HepG2 (cell line): ENCODE measurements around the gene CDC42BPG. TPM values are rescaled to one million over a fixed set of nuclear protein-coding genes. Genes with fewer than 3 reads are reported as not detected.

ENCODE experiments used
- ATAC-seq: fragments of 200-7000 bp; cut with Tn5 transposase; 3 replicates; pipeline ENCODE4 v1.9.1; 2020; ENCODE audit warnings: mild to moderate bottlenecking, moderate library complexity
- BruUV-seq: library from RNA; stranded (reverse); fragments of 400-500 nt; replicated peaks from 2 replicates; lab custom pipeline; 2021; lab: Mats Ljungman, UMichigan
- CTCF ChIA-PET: fragments of 300-600 bp; formaldehyde crosslinking; extraction: SDS; loops from one replicate; lab custom pipeline; 2021; ENCODE audit warnings: low total read pairs, inconsistent platforms, low intra/inter-chr PET ratio; lab: Yijun Ruan, JAX
- POLR2A ChIA-PET: fragments of 350-600 bp; sonication (Branson Sonifier 250); formaldehyde crosslinking; loops from one replicate; lab custom pipeline; 2020; ENCODE audit warnings: antibody characterized with exemption, inconsistent platforms; lab: Yijun Ruan, JAX
- DNase-seq: peaks from one replicate; pipeline ENCODE4 v3.0.0-alpha.2; 2015; ENCODE audit warnings: low spot score
- FAIRE-seq: peaks from 3 replicates; lab custom pipeline; 2011; peaks lifted over from hg19 to GRCh38; lab: Jason Lieb, UNC
- H2AFZ ChIP-seq: one replicate; pipeline ENCODE4 v1.6.1; 2011; ENCODE audit warnings: low read length, inconsistent platforms
- H3K27ac ChIP-seq: fragments of 300-600 bp; 3 replicates; pipeline ENCODE4 v1.8.0; 2011; ENCODE audit warnings: mixed run types, mild to moderate bottlenecking, mixed read lengths, low read length, inconsistent platforms; ENCODE audit not compliant: insufficient read depth; ENCODE audit errors: extremely low read length
- H3K27me3 ChIP-seq, 2 experiments: fragments of 200-600 bp in 1 of 2; 2 replicates in 1 of 2; 3 replicates in 1 of 2; pipeline versions ENCODE4 v1.6.0 to v1.8.0; 2011; ENCODE audit warnings: low read length in 2 of 2, mild to moderate bottlenecking in 2 of 2, moderate library complexity in 2 of 2, inconsistent platforms in 1 of 2; ENCODE audit not compliant: insufficient read depth in 2 of 2, control insufficient read depth in 1 of 2
- H3K36me3 ChIP-seq, 2 experiments: fragments of 200-600 bp in 1 of 2; replicated peaks in 1 of 2; 2 replicates in 1 of 2; 3 replicates in 1 of 2; pipeline versions ENCODE4 v1.5.1 to v1.8.0; 2011; ENCODE audit warnings: low read length in 2 of 2, inconsistent platforms in 1 of 2; ENCODE audit not compliant: insufficient read depth in 2 of 2, control insufficient read depth in 1 of 2
- H3K4me1 ChIP-seq: 2 replicates; pipeline ENCODE4 v1.5.1; 2012; ENCODE audit warnings: low read length, inconsistent platforms; ENCODE audit not compliant: insufficient read depth
- H3K4me2 ChIP-seq: 2 replicates; pipeline ENCODE4 v1.6.0; 2011; ENCODE audit warnings: low read depth, low read length, inconsistent platforms
- H3K4me3 ChIP-seq, 3 experiments: fragments of 200-600 bp in 1 of 3; sonication (generic), shearing (Covaris generic) in 1 of 3; replicated peaks in 1 of 3; 2 replicates each; pipeline ENCODE4 v1.5.1; 2011 to 2016; ENCODE audit warnings: low read length in 3 of 3, inconsistent platforms in 2 of 3, low read depth in 2 of 3, mild to moderate bottlenecking in 2 of 3, control low read depth in 1 of 3, mixed read lengths in 1 of 3; ENCODE audit not compliant: insufficient read depth in 1 of 3
- H3K79me2 ChIP-seq: one replicate; pipeline ENCODE4 v1.6.1; 2011; ENCODE audit warnings: low read length, inconsistent platforms; ENCODE audit not compliant: insufficient read depth
- H3K9ac ChIP-seq: 2 replicates; pipeline ENCODE4 v1.6.0; 2011; ENCODE audit warnings: mild to moderate bottlenecking, low read depth, low read length, inconsistent platforms; ENCODE audit not compliant: insufficient read depth
- H3K9me3 ChIP-seq: 2 replicates; pipeline ENCODE4 v1.5.1; 2012; ENCODE audit warnings: mild to moderate bottlenecking, low read length
- H4K20me1 ChIP-seq: 2 replicates; pipeline ENCODE4 v1.6.0; 2011; ENCODE audit warnings: inconsistent platforms, mild to moderate bottlenecking, low read length, moderate library complexity; ENCODE audit not compliant: insufficient read depth
- NFATC3 ChIP-seq: sonication (generic); formaldehyde crosslinking; IDR thresholded peaks from 2 replicates; pipeline ENCODE4 v1.5.1; 2020; ENCODE audit warnings: mild to moderate bottlenecking, missing genetic modification reagents
- NFE2 ChIP-seq: sonication (generic); formaldehyde crosslinking; IDR thresholded peaks from 2 replicates; pipeline ENCODE4 v1.4.0; 2020; ENCODE audit warnings: missing genetic modification reagents
- RAD21 ChIP-seq: fragments of 450-650 bp; formaldehyde crosslinking; IDR thresholded peaks from 2 replicates; pipeline ENCODE4 v1.5.0; 2020; ENCODE audit warnings: mild to moderate bottlenecking
- SP2 ChIP-seq: sonication (generic); formaldehyde crosslinking; IDR thresholded peaks from 2 replicates; pipeline ENCODE4 v1.5.1; 2020; ENCODE audit warnings: mild to moderate bottlenecking, missing genetic modification reagents
- STAG1 ChIP-seq: sonication (generic); formaldehyde crosslinking; IDR thresholded peaks from 2 replicates; pipeline ENCODE4 v1.4.0; 2020; ENCODE audit warnings: missing genetic modification reagents
- U2AF2 ChIP-seq: fragments of 200-400 bp; formaldehyde crosslinking; IDR thresholded peaks from 2 replicates; pipeline ENCODE4 v1.6.1; 2017; ENCODE audit warnings: low read depth, mild to moderate bottlenecking, low read length
- ZNF17 ChIP-seq: sonication (generic); formaldehyde crosslinking; IDR thresholded peaks from 2 replicates; pipeline ENCODE4 v1.5.0; 2020; ENCODE audit warnings: mild to moderate bottlenecking, missing genetic modification reagents
- ZNF333 ChIP-seq: sonication (generic); formaldehyde crosslinking; IDR thresholded peaks from 2 replicates; pipeline ENCODE4 v1.4.0; 2020; ENCODE audit warnings: mild to moderate bottlenecking, missing genetic modification reagents, borderline replicate concordance
- ZNF614 ChIP-seq: IDR thresholded peaks from 2 replicates; pipeline ENCODE4 v1.6.1; 2018; ENCODE audit warnings: missing biosample characterization, missing genetic modification reagents, inconsistent platforms, borderline replicate concordance
- ZNF713 ChIP-seq: sonication (generic); formaldehyde crosslinking; IDR thresholded peaks from 2 replicates; pipeline ENCODE4 v1.4.0; 2020; ENCODE audit warnings: mild to moderate bottlenecking, missing genetic modification reagents
- WGBS: methylation state at CpG from one replicate; pipeline ENCODE4 v1.1.6; 2017; ENCODE audit warnings: low lambda C conversion rate; 5-methylcytosine and 5-hydroxymethylcytosine counted together
- in situ Hi-C: cut with HindIII; loops from 2 replicates; pipeline ENCODE4 v1.10.0; 2017; ENCODE audit warnings: low pct_unique_long_range_greater_than_20kb; ENCODE audit not compliant: extremely low pct_ligation_motif_present
- intact Hi-C: fragments of 100-400 bp; cut with micrococcal nuclease; formaldehyde crosslinking; loops from one replicate; pipeline ENCODE4 v1.10.0; 2022; ENCODE audit not compliant: unreplicated experiment
- polyA plus RNA-seq, 8 experiments: library from polyadenylated mRNA; depleted of rRNA in 3 of 8; stranded (reverse) in 7 of 8; unstranded in 1 of 8; fragments of >200 nt; fragmentation: Illumina TruSeq in 4 of 8; extraction: Trizol in 4 of 8; gene quantifications; 2 replicates each; pipeline versions ENCODE4 v1.2.1 to v1.2.3, GENCODE V29; 2011 to 2016; ENCODE audit warnings: low read depth in 4 of 8, missing spikeins in 1 of 8, mixed read lengths in 1 of 8; ENCODE audit not compliant: insufficient read depth in 1 of 8
- total RNA-seq, 5 experiments: library from RNA; depleted of rRNA; stranded (reverse); fragments of >200 nt; fragmentation: Illumina TruSeq; extraction: Trizol; gene quantifications; 2 replicates each; pipeline ENCODE4 v1.2.3, GENCODE V29; 2016; ENCODE audit warnings: low read depth in 1 of 5
- TF ChIP-seq, protein P1 (sequence below): sonication (generic); formaldehyde crosslinking; IDR thresholded peaks from 2 replicates; pipeline ENCODE4 v1.5.0; 2020; ENCODE audit warnings: mild to moderate bottlenecking, low read depth, missing genetic modification reagents, borderline replicate concordance
- TF ChIP-seq, protein P2 (sequence below): sonication (generic); formaldehyde crosslinking; IDR thresholded peaks from 2 replicates; pipeline ENCODE4 v1.4.0; 2020; ENCODE audit warnings: missing genetic modification reagents
- TF ChIP-seq, protein P3 (sequence below): IDR thresholded peaks from 2 replicates; pipeline ENCODE4 v1.6.1; 2016; ENCODE audit warnings: missing genetic modification reagents, missing compliant biosample characterization

Gene CDC42BPG
- total and polyA plus RNA-seq, 2 of the 13 experiments (the other 11 are each of a cell fraction or from before 2014, with no cell fraction given), result 0.55 to 1.4 TPM

DNA sequence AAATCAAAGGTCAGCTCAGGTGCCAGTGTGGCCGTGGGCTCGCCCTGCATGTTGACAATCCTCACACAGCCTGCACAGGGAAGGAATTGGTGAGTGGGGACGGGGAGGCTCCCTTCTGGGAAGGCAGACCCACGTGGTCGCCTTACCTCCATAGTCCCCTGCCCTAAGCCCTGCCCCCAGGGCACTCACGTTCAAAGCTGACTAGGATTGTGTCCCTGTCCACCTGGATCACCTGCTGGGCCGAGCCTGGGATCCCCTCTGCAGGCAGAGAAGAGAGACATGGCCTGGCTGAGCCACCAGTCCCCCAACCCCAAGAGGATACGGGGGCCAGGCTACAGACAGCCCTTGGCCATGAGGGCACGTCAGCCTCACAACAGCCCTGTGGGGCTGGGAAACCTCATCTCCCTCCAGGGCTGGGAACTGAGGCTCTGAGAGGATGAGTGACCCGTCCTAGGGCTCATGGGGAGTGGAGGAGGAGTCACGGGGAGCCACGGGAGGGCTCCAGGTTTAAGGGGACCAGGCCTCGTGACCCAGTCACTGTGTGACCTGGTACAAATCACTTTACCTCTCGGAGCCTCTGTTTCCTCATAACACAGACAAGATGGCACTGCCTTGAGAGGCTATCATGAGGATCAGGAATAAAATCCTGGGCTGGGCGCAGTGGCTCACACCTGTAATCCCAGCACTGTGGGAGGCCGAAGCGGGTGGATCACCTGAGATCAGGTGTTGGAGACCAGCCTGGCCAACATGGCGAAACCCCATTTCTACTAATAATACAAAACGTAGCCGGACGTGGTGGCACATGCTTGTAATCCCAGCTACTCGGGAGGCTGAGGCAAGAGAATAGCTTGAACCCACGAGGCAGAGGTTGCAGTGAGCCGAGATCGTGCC, 54.0 kb downstream of the CDC42BPG start (continued):
- TF ChIP-seq ZNF614 (CRISPR knock-in tag), result no peak
- TF ChIP-seq, protein P1, sequence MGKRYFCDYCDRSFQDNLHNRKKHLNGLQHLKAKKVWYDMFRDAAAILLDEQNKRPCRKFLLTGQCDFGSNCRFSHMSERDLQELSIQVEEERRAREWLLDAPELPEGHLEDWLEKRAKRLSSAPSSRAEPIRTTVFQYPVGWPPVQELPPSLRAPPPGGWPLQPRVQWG (CRISPR knock-in tag), result no peak

DNA sequence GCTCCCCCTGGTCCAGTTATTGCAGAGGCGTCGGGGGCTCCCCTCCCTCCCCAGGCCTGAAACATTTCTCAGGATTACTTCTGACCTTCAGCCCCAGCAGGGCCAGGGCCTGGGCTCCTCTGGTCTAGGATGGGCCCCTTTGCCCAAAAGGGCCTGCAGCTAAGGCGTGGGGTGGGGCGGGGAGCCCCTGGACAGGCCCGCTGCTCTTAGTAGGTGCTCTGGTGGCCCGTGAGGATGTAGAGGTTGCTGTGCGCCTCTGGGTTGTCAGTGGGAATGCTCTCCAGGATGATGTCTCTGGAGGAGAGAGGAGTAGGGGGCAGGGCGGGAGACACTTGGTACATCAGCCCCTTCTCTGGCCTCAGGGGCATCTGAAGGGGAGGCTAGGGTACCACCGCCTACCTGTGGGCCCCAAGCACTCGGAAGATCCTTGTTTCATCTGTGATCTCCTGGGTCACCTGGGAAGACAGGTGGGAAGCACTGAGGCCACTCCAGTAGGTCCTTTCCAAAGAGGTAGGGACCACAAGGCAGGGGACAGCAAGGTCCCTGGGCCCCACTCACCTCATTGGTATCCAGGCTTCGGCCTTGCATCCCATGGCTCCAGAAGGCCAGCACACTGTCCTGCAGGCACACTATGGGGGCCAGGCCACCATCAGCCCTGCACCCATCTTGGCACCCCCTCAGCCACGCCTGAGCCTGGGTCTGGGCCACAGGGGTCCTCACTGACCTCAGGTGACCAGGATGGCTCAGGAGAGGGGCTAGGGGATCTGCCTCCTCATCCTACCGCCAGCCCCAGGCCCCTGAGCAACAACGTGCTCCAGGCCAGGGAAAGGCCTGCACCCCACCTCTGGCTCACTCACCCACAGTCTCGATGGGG, 54.9 kb downstream of the CDC42BPG start:
- ATAC-seq, result no peak
- Histone ChIP-seq H3K9me3 (no peaks in the 10 kb centered on the region), H3K4me3 (no peak overlapping the region), H3K4me1 (0 out of 2 replicates have a peak, but pooled peaks cover 6% of the 10 kb centered on the region), H3K9ac (no peak overlapping the region), H4K20me1 (no peaks in the 10 kb centered on the region), H3K79me2 (no peaks in the 10 kb centered on the region), H3K4me2 (no peak overlapping the region), H3K27me3 (no peaks in the 10 kb centered on the region), H3K27ac (no peak overlapping the region), H2AFZ (no peak overlapping the region), H3K36me3 (no peaks in the 10 kb centered on the region)
- DNase-seq, result no peak
- no TSS peak for BruUV-seq
- 93% methylated on average over 10 of the region's 15 CpGs for WGBS
- TF ChIP-seq NFE2 (CRISPR knock-in tag), result no peak
- TF ChIP-seq SP2 (CRISPR knock-in tag), result no peak
- TF ChIP-seq STAG1 (CRISPR knock-in tag), result no peak
- no peak for TF ChIP-seq RAD21
- no peak for TF ChIP-seq NFATC3 (CRISPR knock-in tag)
- no peak for TF ChIP-seq ZNF17 (CRISPR knock-in tag)
- TF ChIP-seq U2AF2, result no peak
- TF ChIP-seq ZNF713 (CRISPR knock-in tag), result no peak
- TF ChIP-seq, protein P2, sequence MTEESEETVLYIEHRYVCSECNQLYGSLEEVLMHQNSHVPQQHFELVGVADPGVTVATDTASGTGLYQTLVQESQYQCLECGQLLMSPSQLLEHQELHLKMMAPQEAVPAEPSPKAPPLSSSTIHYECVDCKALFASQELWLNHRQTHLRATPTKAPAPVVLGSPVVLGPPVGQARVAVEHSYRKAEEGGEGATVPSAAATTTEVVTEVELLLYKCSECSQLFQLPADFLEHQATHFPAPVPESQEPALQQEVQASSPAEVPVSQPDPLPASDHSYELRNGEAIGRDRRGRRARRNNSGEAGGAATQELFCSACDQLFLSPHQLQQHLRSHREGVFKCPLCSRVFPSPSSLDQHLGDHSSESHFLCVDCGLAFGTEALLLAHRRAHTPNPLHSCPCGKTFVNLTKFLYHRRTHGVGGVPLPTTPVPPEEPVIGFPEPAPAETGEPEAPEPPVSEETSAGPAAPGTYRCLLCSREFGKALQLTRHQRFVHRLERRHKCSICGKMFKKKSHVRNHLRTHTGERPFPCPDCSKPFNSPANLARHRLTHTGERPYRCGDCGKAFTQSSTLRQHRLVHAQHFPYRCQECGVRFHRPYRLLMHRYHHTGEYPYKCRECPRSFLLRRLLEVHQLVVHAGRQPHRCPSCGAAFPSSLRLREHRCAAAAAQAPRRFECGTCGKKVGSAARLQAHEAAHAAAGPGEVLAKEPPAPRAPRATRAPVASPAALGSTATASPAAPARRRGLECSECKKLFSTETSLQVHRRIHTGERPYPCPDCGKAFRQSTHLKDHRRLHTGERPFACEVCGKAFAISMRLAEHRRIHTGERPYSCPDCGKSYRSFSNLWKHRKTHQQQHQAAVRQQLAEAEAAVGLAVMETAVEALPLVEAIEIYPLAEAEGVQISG, result no peak
- TF ChIP-seq ZNF333, result no peak
- TF ChIP-seq, protein P3, sequence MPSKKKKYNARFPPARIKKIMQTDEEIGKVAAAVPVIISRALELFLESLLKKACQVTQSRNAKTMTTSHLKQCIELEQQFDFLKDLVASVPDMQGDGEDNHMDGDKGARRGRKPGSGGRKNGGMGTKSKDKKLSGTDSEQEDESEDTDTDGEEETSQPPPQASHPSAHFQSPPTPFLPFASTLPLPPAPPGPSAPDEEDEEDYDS, result no peak
- ChIA-PET POLR2A (no interaction called here), CTCF (no interaction called here)
- intact Hi-C loops, result loop anchor here (10.0 kb wide), 1 partner anchor 55 kb away; the partner anchor contains the start of gene CDC42BPG
- FAIRE-seq, result no peak
- in situ Hi-C loops, result loop anchor here (5.0 kb wide), 1 partner anchor 103 kb away; no protein-coding TSS in a partner anchor
